Transverse colon (tissue), 3 donors: ENCODE measurements around the gene HELZ.

Source experiments
- EP300 ChIP-seq: sonication (generic); formaldehyde crosslinking; IDR thresholded peaks from one replicate; pipeline ENCODE4 v1.6.1; 2017; ENCODE audit warnings: antibody characterized with exemption, low read depth
- TF ChIP-seq, protein P1 (sequence below), 5 experiments: fragments of 200-600 bp in 3 of 5; fragments of 450-650 bp in 2 of 5; sonication (generic) in 3 of 5; IDR thresholded peaks; 1 replicate in 2 of 5; 2 replicates in 3 of 5; pipeline ENCODE4 v1.5.1; 2016 to 2017; ENCODE audit warnings: antibody characterized with exemption in 5 of 5, inconsistent platforms in 3 of 5, mild to moderate bottlenecking in 2 of 5, moderate library complexity in 1 of 5

DNA sequence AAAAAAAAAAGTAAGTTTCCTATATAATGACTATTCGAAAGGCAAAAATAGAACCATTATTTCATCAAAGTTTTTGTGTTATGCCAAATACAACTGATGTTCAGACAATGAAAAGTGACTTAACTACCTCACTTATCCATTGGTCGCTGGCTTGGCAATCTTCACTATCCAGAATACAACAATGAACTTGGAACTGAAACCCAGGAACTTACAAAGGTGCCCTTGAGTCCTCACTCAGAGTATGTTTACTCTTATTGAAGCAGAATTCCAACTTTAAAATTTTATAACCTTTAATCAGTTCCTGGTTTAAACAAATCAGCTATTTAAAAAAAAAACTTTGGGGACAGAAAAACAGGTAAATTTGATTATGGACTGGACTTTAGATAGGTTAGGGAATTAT lies 34.1 kb downstream of the HELZ start:
- TF ChIP-seq, protein P1, sequence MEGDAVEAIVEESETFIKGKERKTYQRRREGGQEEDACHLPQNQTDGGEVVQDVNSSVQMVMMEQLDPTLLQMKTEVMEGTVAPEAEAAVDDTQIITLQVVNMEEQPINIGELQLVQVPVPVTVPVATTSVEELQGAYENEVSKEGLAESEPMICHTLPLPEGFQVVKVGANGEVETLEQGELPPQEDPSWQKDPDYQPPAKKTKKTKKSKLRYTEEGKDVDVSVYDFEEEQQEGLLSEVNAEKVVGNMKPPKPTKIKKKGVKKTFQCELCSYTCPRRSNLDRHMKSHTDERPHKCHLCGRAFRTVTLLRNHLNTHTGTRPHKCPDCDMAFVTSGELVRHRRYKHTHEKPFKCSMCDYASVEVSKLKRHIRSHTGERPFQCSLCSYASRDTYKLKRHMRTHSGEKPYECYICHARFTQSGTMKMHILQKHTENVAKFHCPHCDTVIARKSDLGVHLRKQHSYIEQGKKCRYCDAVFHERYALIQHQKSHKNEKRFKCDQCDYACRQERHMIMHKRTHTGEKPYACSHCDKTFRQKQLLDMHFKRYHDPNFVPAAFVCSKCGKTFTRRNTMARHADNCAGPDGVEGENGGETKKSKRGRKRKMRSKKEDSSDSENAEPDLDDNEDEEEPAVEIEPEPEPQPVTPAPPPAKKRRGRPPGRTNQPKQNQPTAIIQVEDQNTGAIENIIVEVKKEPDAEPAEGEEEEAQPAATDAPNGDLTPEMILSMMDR (IDR thresholded peaks at IDR 0.05): no peak
- no peak for TF ChIP-seq EP300
